Measurements from ENCODE around the gene RASL11B.

RASL11B gene

GRCh38 chr4:52843351-52843750 is 18.8 kb upstream of the RASL11B start:
- DNase-seq (ENCODE audit: low read depth in 2 of 2) = no peak

DNA sequence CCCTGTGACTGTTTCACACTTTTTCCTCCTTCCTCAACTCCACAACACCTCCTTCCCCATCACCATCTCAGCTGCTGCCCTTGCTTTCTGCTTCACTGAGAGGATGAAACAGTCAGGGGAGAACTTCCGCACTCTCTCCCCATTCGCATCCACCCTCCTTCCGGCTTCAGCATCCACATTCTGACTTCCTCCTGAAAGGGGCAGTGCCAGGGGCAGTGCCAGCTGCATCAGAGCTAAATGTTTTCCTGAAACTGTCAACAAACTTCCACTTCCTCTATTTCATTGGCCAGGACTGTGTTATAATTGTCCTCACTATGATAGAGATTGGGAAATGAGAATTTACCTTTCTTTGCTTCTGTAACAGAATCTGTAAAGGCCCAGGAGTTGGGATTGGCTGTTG is 18.2 kb upstream of the RASL11B start:
- no peak for DNase-seq (ENCODE audit: low read depth in 2 of 2)

GRCh38 chr4:52844596-52844995 is 17.5 kb upstream of the RASL11B start:
- no peak for DNase-seq (ENCODE audit: low read depth in 2 of 2)

GRCh38 chr4:52846502-52846901 is 15.6 kb upstream of the RASL11B start:
- no peak for DNase-seq (ENCODE audit: low read depth in 2 of 2)

GRCh38 chr4:52848254-52848653 is 13.9 kb upstream of the RASL11B start:
- DNase-seq (ENCODE audit: low read depth in 2 of 2) = no peak

DNA sequence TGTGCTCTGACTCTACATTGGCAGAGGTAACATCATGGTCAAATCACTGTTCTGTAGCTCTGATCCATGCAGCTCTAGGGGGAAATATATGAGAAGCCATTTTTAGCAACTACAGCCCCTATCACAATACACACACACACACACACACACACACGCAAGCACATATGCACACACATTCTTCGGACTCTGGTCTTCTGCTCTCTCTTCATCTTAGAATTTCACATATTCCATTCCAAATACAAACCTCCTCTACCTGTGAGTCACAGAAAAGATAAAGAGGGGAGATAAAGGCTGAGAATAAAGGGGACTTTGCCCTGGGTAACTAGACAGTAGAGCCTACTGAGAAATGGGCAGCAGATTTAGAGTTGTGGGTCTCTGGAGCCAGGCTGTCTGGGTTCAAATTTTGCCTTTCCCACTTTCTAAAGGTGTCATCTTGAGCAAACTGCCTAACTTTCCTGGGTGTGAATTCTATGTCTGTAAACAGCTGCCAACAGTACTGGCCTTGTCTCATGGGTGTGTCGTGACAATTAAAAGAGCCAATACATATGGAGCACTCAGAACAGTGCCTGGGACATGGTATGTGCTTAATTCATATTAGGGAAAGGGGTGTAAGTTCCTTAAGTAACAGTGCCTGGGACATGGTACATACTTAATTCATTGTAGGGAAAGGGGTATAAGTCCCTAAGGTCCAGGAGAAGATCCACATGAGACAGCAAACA is 11.6 kb upstream of the RASL11B start:
- no peak for DNase-seq (ENCODE audit: low read depth in 2 of 2)

GRCh38 chr4:52852041-52852440 is 10.1 kb upstream of the RASL11B start:
- no peak for DNase-seq (ENCODE audit: low read depth in 2 of 2)

DNA sequence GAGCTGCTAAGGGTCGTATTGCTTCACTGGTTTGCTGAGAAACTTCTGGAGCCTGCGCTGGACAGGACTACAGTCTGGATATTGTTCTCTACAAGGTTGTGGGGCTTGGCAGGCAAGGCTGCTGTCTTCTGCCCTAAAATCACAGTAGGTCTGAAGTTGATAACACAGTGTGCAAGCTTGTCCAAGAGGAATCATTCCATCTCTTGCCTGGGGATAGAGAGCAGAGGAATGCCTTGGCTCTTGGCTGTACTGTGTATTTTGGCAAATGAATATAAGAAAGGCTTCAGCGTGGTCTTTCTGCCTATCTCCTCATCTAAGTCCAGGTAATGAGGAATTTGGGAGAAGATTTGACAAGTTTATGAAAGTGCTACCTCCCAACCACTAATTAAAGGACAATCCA is 9.4 kb upstream of the RASL11B start:
- DNase-seq (ENCODE audit: low read depth in 2 of 2) = no peak

DNA sequence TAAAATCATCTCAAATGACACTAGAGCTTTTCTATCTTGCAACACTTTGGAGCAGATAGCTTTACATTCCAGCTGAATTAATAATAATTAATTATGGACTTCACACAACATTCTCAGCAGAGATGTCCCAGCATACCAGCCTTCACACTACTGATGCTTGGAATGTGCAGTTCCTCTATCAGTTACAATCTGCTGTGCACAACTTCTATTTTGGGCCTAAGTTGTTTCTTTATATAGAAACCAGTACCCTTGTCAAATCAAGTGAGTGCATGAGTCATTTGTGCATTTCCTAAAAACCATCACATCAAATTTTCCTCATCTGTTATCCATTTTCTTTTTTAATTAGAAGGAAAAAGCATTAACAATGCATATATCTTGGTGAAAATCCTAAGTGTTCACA is 8.8 kb upstream of the RASL11B start:
- DNase-seq (ENCODE audit: low read depth in 2 of 2) = no peak

GRCh38 chr4:52856801-52857200 is 5.3 kb upstream of the RASL11B start:
- no peak for DNase-seq (ENCODE audit: low read depth in 2 of 2)

DNA sequence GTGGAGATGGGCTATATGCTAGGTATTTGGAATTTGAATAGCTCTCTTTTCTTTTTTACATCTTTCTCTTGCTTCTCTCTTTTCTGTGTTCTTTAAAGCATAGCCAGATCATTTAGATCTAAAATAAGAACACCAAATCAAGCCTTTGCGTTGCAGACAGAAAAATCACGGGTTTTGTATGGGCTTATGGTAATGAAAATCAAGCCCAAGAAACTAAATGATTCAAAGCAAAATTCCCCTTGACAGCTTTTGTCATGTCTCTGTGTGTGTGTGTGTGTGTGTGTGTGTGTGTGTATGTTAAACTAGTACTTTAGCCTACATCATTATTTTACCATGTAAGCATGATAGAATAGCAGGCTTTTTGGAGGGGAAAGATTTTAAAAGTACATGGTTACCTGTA is 1.8 kb upstream of the RASL11B start:
- DNase-seq (ENCODE audit: low read depth in 2 of 2) = no peak

DNA sequence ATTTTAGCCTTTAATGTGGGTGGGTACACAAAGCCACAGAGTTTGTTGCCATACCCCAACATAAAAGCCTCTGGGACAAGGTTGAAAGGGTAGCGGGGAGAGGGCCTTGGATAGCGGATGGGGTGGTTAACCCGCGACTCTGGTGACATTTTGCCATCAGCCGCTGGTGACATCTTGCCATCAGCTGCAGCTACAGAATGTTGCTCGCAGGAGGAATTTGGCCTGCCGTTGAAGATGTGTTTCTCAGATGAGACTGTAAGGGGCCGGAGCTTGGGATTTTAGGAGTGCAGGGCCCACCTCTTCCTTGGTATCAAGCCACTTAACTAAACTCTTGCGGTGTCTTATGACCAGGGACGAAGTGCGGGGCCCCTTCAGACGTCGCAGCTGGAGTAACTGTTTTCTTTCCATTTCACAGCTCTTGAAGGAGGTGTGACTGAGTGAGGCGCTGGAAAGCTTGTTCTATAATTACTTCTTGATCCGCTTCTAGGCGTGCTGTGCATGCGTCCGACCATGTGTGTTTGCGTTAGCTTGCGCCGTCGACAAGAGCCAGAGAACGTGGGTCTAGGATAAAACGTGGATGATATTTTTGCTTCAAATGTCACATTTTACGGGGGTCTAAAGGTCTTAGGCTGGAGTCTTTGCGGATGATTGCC is 820 bp upstream of the RASL11B start:
- DNase-seq (ENCODE audit: low read depth in 2 of 2) = no peak

GRCh38 chr4:52862639-52863161 is 583 bp downstream of the RASL11B start:
- no peak for DNase-seq (ENCODE audit: low read depth in 2 of 2)

- no peak for DNase-seq (ENCODE audit: low read depth in 2 of 2)
These were observed 1.2 kb downstream of the RASL11B start for GRCh38 chr4:52863324-52863723.

- no peak for DNase-seq (ENCODE audit: low read depth in 2 of 2)
These were observed 2.7 kb downstream of the RASL11B start for GRCh38 chr4:52864793-52865192.

- no peak for DNase-seq (ENCODE audit: low read depth in 2 of 2)
These were observed 3.2 kb downstream of the RASL11B start for GRCh38 chr4:52865300-52865699.

DNA sequence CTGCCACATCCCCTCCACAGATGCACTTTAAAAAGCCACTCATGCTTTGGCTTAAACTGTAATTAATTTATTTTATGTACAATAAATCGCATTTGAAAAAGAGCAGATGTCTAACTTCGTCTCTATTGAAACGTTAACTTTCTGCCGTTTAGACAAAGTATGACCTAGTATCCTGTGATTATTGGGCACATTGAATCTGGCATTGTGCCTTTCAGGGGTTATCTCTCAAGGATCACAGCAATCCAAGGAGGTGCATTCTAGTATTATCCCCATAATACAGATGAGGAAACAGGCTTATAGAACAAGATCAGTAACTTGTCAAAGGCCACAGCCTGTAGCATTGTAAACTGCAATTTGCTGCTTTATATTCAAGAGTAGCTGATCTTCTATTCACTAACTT is 4.6 kb downstream of the RASL11B start:
- no peak for DNase-seq (ENCODE audit: low read depth in 2 of 2)

GRCh38 chr4:52867163-52867562 is 5.0 kb downstream of the RASL11B start:
- DNase-seq (ENCODE audit: low read depth in 2 of 2) = no peak

- DNase-seq (ENCODE audit: low read depth in 2 of 2) = no peak
These were observed 6.0 kb downstream of the RASL11B start for GRCh38 chr4:52868133-52868532.

DNA sequence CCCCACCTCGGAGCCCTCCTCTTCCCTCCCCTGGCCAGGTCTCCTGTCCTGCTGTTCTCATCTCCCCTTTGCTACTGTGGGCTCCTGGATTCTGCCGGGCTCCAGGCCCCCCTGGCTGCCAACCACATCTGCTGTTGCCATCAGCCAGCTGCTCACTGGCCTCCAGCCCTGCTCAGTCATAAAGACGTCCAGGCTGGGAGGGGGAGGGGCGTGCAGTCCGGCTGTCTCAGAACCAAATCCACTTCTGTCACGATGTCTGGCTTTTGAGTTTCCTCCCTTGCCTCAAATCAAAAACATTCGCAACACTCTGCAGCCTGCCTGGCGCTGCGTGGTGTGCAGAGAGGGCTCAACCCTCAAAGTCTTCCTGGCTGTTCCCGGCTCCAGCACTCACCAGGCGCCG is 7.1 kb downstream of the RASL11B start:
- no peak for DNase-seq (ENCODE audit: low read depth in 2 of 2)

DNA sequence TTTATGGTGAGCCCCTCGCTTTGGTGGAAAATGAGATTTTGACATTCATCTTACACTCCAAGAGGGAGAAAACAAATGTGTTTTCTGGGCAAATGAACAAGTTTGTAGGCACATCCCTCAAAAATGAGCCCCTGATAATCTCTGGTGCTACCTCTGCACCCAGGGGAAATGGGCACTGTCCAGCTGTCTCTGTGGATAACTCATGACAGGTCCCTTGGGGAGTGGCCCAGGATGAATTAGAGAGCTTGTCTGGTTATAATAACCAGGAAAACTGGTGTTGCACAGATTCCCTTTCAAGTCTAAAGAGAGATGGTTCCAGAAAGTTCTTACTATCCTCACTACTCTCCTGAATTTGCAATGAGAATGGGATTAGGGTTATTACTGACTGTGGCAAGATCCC is 7.5 kb downstream of the RASL11B start:
- no peak for DNase-seq (ENCODE audit: low read depth in 2 of 2)

- DNase-seq (ENCODE audit: low read depth in 2 of 2) = no peak
These were observed 8.1 kb downstream of the RASL11B start for GRCh38 chr4:52870225-52870624.

- no peak for DNase-seq (ENCODE audit: low read depth in 2 of 2)
These were observed 11.1 kb downstream of the RASL11B start for GRCh38 chr4:52873191-52873590.
